Omental fat pad (tissue), 4 donors: ENCODE results near the gene KLK13. TPM values are rescaled to one million over a fixed set of nuclear protein-coding genes. Genes with fewer than 3 reads are reported as not detected.

Experiments
- ATAC-seq: fragments of 150-250 bp; one replicate; pipeline ENCODE4 v1.9.1; 2016; ENCODE audit warnings: mild to moderate bottlenecking, moderate library complexity; ENCODE audit not compliant: low FRiP score
- DNase-seq: peaks from one replicate; pipeline ENCODE4 v3.0.0-alpha.2; 2019; ENCODE audit warnings: low spot score
- total RNA-seq, 4 donors: library from RNA; depleted of rRNA; stranded (reverse); fragments of >200 nt; gene quantifications; one replicate each; pipeline ENCODE4 v1.1.0, GENCODE V29; 2016
- TF ChIP-seq, protein P1 (sequence below), 3 donors: fragments of 450-650 bp; IDR thresholded peaks; one replicate each; pipeline ENCODE4 v1.5.1; 2016 to 2017; ENCODE audit warnings: antibody characterized with exemption in 3 of 3, mild to moderate bottlenecking in 3 of 3, moderate library complexity in 2 of 3

The KLK13 gene
- total RNA-seq, 4 donors from 2014 or later, result not detected

DNA sequence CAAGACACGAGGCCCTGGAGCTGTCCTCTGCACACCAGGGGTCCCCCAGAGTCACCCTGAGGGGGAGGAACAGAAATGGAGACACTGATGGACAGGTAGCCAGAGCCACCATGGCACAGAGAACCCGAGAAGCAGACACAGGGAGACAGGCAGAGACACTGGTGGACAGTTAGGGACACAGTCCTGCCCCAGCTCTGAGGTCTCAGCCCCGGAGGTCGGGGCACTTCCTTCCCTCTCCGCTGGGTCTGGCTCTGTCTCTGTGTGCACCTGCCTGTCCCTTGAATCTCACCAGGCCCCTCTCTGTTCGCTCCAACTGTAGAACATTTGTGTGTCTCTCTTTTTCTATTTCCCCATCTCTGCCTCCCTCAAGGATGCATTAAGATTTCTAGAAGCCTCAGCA is 13.2 kb upstream of the KLK13 start:
- ATAC-seq, result no peak
- DNase-seq, result no peak
- TF ChIP-seq, protein P1, sequence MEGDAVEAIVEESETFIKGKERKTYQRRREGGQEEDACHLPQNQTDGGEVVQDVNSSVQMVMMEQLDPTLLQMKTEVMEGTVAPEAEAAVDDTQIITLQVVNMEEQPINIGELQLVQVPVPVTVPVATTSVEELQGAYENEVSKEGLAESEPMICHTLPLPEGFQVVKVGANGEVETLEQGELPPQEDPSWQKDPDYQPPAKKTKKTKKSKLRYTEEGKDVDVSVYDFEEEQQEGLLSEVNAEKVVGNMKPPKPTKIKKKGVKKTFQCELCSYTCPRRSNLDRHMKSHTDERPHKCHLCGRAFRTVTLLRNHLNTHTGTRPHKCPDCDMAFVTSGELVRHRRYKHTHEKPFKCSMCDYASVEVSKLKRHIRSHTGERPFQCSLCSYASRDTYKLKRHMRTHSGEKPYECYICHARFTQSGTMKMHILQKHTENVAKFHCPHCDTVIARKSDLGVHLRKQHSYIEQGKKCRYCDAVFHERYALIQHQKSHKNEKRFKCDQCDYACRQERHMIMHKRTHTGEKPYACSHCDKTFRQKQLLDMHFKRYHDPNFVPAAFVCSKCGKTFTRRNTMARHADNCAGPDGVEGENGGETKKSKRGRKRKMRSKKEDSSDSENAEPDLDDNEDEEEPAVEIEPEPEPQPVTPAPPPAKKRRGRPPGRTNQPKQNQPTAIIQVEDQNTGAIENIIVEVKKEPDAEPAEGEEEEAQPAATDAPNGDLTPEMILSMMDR (IDR thresholded peaks at IDR 0.05), result no peak

DNA sequence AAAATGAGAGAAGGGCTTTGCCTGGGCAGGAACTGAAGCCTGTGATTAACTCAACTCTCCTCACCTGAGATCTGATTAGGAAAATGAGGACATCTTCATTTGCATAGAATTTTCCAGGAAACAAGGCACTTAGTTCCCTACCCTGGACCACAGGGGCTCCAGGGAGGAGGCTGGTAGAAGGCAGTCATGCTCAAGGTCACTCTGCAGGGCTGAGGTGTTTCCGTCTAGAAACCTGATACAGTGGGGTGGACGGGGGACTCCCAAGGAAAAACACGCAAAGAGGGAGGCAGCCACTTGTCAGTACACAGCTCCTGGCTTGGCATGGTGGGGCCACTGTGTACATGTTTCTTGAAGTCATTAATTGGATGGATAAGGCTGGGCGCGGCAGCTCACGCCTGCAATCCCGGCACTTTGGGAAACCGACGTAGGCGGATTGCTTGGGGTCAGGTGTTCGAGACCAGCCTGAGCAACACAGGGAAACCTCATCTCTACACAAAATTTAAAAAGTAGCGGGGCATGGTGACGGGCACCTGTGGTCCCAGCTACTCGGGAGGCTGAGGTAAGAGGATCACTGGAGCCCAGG is 11.8 kb upstream of the KLK13 start:
- ATAC-seq (no peak), DNase-seq (no peak)
- TF ChIP-seq, protein P1 (IDR thresholded peaks at IDR 0.05), result no peak

DNA sequence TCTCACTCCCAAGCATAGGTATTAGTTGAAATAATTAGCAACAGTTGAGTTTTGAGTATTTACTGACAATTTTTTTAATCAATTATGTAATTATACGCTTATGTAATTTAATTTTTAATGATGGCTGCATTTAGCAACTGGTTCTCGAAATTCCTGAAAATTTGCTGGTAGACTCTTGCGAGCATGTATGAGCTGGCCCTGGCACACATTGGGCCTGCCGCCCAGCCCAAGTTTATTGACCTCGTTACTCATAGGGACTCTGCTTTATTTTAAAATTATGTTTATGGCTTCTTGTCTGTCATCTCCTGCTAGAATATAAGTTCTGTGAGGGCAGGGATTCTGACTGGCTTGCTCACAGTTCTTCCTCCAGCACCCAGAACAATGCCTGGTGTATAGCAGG is 11.1 kb upstream of the KLK13 start:
- DNase-seq, result no peak
- TF ChIP-seq, protein P1 (IDR thresholded peaks at IDR 0.05), result no peak
- ATAC-seq, result no peak

DNA sequence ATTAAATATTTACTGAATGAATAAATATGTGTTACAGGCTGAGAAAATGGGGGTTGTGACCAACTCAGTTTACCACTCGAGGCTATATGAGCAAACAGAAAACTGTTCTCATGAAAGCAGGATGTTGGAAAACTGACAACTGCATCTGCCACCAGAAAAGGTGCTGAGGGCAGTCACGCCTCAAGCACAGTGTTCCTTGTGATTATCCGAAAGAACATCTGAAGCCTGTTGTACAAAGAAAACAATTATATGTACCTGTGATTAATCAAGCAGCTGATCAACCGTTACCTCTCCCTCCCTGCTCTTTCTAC is 6.2 kb upstream of the KLK13 start:
- TF ChIP-seq, protein P1 (IDR thresholded peaks at IDR 0.05), result no peak
- DNase-seq (no peak), ATAC-seq (no peak)

DNA sequence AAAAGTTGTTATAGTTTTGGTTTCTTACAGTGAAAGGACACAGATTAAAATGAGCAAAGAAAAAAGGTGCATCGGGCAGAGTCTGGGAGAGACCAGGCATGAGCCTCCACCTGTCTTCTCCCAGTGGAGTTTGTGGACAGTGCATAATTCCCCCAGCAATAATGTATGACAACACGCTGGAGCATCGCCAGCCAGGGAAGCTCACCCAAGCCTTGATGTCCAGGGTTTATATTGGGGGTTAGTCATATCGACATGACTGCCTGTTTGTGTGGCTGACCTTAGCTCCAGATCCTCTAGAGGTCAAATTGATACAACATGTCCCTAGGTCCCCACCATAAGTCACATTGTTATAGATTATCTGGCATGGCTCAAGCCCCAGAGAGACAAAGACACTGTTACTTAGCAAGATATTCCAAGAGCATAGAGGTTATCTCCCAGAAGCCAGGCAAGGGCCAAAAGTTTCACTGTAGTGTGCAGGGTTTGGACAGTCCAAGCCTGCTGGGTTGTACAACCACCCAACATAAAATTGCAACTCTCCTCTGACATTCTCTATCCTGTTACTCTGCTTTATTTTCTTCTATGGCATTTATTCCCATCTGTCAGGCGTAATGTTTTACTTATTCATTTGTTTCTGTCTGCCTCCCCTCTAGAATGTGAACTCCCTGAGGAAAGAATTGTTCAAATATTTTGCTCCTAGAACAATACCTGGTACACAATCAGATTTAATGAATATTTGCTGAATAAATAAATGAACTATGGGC is 5.6 kb upstream of the KLK13 start:
- ATAC-seq, result no peak
- DNase-seq, result no peak
- TF ChIP-seq, protein P1 (IDR thresholded peaks at IDR 0.05), result no peak

DNA sequence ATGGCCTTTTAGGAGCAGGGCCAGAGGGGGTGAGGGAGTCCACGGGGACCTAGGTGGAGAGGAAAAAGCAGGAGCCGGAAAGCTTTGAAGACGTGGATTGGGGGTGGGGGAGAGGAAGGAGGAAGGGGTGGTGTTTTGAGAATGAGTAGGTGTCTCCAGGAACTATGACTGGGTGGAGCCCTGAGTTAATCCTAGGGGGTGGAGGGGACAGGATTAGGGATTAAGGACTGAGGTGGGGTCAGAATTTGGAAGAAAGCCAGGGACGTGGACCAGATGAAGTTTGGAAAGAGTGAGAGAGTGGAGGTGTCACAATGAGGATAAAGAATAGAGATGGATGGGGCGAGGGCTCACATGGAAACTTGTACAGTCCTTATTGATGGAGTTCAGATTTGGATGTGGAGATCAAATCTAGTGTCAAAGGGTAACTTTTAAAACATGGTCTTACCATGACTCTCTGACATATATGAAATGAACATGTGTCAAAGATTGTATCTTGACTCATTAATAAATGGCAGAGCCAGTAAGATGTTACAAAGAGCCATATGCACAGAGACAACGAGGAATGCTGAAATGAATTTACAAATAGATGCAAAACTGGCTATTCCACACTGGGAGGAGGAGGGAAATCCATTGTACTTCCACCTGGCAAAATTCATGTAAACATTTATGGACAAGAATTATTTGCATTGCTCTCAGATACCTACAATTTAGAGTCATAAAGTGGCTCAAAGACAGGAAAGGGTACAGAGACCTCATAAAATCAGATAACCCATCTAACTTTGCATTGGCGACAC is 1.7 kb upstream of the KLK13 start:
- ATAC-seq (no peak), DNase-seq (no peak)
- TF ChIP-seq, protein P1 (IDR thresholded peaks at IDR 0.05), result no peak
